WI38 (cell line): ENCODE data around the gene LDAF1.
"Not testable (repeated sequence)": the region's sequence is repeated elsewhere in the genome, so short reads cannot be mapped to it uniquely, and the experiment has no call there.

Experiments used
- H3K4me3 ChIP-seq: 2 replicates; pipeline ENCODE4 v1.5.1; 2011; ENCODE audit warnings: low read depth, mild to moderate bottlenecking, control low read depth, low read length
- TF ChIP-seq, protein P1 (sequence below): IDR thresholded peaks from 2 replicates; pipeline ENCODE4 v1.5.1; 2012; ENCODE audit warnings: low read depth, mild to moderate bottlenecking, control low read depth, low read length

Gene LDAF1

DNA sequence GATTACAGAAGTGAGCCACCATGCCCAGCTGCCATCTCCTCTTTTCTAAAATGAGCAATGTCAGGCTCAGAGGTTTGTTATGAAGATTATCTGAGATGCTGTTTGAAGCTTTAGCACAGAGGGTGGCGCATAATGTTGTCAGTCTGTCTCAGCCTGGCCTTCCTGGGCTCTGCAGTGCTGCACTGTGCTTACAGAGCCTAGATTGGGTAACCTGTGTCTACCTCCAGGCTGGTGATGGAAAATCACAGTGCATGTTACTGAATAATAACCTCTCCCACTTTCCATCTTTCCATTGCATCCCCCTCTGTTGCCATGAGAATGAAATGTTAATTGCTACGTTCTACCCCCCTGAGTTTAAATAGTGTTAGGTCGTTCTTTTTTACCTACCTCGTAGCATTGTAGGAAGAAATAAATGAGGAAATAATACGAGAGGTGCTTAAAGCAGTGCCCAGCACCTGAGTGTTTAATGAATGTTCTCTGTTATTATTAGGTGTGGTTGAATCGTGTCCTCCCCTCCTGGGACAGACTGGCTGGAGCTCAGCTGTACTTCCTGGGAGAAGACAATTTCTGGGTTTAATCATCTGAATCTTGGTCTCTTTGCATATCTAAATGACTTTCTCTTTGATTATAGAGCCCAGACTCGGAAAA lies 6.2 kb downstream of the LDAF1 start:
- H3K4me3 ChIP-seq, result no peak overlapping the region
- TF ChIP-seq, protein P1, sequence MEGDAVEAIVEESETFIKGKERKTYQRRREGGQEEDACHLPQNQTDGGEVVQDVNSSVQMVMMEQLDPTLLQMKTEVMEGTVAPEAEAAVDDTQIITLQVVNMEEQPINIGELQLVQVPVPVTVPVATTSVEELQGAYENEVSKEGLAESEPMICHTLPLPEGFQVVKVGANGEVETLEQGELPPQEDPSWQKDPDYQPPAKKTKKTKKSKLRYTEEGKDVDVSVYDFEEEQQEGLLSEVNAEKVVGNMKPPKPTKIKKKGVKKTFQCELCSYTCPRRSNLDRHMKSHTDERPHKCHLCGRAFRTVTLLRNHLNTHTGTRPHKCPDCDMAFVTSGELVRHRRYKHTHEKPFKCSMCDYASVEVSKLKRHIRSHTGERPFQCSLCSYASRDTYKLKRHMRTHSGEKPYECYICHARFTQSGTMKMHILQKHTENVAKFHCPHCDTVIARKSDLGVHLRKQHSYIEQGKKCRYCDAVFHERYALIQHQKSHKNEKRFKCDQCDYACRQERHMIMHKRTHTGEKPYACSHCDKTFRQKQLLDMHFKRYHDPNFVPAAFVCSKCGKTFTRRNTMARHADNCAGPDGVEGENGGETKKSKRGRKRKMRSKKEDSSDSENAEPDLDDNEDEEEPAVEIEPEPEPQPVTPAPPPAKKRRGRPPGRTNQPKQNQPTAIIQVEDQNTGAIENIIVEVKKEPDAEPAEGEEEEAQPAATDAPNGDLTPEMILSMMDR, result no peak

DNA sequence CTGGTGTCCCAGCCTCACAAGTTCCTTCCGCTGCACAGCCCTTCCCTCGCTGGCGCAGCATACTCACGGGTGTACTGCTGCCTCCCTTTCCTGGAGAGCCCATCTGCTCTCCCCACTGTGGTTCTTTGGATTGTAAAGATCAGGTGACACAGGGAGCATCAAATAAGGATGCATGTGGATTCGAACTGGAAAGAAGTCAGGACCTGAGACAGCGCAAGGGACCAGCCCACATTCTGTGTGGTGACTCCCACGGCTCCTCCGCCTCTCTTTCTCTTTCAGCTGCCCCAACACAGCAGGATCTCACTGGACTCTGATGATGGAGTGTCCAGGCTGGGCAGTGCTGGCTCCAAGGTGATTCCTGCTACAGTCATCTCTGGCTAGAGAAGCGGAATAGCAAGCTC lies 8.1 kb downstream of the LDAF1 start:
- TF ChIP-seq, protein P1, result no peak
- no peak overlapping the region for H3K4me3 ChIP-seq

DNA sequence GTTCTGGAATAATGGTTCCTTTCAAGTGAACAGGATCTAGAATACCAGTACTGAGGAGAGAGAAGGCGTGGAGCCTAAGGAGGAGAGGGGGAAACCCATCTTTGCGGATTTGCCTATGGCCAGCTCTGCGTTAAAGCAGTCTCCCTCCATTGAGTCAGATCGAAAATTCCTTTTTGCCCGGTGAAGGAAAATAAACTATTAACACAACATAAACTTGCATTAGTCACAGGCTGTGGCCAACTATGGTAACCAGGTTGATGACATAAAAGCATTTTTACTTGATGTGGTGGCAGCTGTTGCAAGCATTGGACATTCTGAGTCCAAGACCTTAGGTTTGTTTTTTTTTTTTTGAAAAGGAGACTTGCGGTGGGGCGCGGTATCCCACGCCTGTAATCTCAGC lies 8.9 kb downstream of the LDAF1 start:
- no peak overlapping the region for H3K4me3 ChIP-seq
- TF ChIP-seq, protein P1, result no peak

DNA sequence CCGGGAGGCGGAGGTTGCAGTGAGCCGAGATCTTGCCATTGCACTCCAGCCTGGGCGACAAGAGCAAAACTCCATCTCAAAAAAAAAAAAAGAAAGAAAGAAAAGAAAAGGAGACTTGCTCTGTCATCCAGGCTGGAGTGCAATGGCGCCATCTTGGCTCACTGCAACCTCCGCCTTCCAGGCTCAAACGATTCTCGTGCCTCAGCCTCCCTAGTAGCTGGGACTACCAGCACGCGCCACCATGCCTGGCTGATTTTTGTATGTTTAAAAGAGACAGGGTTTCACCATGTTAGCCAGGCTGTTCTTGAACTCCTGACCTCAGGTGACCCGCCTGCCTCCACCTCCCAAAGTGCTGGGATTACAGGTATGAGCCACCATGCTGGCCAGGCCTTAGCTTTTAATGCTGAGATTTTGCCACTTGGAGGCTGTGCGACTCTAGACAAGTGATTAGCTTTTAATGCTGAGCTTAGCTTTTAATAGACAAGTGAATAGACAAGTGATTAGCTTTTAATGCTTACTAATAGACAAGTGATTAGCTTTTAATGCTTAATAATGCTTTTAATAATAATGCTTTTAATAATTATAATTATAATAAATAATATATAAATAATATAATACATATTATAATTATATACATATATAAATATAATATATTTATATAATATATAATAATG lies 9.6 kb downstream of the LDAF1 start:
- TF ChIP-seq, protein P1, result no peak
- no peak overlapping the region for H3K4me3 ChIP-seq

DNA sequence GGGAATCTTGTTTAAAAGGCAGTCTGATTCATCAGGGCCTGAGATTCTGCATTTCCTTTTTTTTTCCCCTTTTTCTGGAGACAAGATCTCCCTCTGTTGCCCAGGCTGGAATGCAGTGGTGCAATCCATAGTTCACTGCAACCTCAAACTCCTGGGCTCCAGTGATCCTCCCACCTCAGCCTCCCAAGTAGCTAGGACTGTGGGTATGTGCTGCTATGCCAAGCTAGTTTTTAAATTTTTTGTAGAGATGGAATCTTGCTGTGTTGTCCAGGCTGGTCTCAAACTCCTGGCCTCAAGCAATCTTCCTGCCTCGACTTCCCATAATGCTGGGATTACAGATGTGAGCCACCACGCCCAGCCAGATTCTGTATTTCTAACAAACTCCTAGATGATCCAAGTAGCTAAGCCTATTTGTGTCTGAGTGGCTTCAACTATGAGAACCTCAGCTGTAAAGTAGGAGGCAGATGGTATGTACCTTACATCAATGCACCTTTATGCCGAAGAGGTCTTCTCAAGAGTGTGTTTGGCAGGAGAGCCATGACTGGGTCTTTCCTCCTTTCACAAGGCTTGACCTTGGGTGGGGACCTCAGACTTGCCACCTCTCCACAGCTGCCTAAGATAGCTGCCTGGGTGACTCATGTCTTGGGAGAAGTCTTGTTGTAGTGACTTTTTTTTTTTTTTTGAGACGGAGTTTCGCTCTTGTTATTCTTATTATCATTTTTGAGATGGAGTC lies 10.9 kb downstream of the LDAF1 start:
- H3K4me3 ChIP-seq, result no peak overlapping the region

DNA sequence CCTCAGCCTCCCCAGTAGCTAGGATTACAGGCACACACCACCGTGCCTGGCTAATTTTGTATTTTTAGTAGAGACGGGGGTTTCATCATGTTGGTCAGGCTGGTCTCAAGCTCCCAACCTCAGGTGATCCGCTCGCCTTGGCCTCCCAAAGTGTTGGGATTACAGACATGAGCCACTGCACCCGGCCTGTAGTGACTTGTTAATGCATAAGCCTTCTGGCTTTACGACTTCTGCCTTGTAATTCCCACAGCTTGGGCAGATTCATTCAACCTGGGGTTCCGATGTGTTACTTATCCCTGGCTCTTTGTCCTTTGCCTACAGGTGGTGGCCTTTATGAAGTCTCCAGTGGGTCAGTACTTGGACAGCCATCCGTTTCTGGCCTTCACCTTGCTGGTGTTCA lies 11.6 kb downstream of the LDAF1 start:
- H3K4me3 ChIP-seq, result not testable (repeated sequence)

More for the DNA sequence above, 10.9 kb downstream of the LDAF1 start:
- TF ChIP-seq, protein P1, result no peak

DNA sequence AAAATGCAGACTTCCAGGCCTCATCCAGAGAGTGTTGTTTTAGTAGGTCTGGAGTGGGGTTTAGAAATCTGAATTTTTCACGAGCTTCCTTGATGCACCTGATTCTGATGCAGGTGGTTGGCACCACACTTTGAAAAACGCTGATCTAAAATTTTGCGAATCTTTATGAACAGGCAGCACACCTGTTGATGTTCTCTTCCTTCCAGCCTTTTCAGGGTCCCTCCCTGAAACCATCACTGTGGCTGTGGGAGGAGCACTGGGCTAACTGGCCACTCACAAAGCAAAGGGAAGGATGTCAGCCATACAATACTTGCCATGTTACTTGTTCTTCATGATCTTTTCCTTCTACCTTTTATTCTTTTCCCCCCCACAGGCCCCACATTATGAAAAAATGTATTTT lies 14.2 kb downstream of the LDAF1 start:
- TF ChIP-seq, protein P1, result no peak
- no peak overlapping the region for H3K4me3 ChIP-seq
